GM23338 (cell line): ENCODE measurements around the gene HYAL1.

ENCODE experiments used
- EZH2 ChIP-seq: fragments of 200-600 bp; sonication (generic); IDR thresholded peaks from one replicate; pipeline ENCODE4 v1.8.0; 2017; ENCODE audit warnings: antibody characterized with exemption, mild to moderate bottlenecking, low read depth; ENCODE audit not compliant: unreplicated experiment
- EZH2phosphoT487 ChIP-seq: fragments of 200-600 bp; sonication (generic); IDR thresholded peaks from one replicate; pipeline ENCODE4 v1.8.1; 2018; ENCODE audit warnings: antibody characterized with exemption; ENCODE audit not compliant: unreplicated experiment
- POLR2AphosphoS5 ChIP-seq: IDR thresholded peaks from 2 replicates; pipeline ENCODE4 v1.6.1; 2016; ENCODE audit warnings: antibody characterized with exemption, low read depth
- TF ChIP-seq, protein P1 (sequence below), 2 experiments: fragments of 200-600 bp in 1 of 2; sonication (generic) in 1 of 2; conservative IDR thresholded peaks; 2 replicates each; pipeline versions ENCODE4 v1.5.1 to v1.6.1; 2016 to 2017; ENCODE audit warnings: antibody characterized with exemption in 2 of 2, low read depth in 2 of 2, mild to moderate bottlenecking in 2 of 2, moderate library complexity in 1 of 2

DNA sequence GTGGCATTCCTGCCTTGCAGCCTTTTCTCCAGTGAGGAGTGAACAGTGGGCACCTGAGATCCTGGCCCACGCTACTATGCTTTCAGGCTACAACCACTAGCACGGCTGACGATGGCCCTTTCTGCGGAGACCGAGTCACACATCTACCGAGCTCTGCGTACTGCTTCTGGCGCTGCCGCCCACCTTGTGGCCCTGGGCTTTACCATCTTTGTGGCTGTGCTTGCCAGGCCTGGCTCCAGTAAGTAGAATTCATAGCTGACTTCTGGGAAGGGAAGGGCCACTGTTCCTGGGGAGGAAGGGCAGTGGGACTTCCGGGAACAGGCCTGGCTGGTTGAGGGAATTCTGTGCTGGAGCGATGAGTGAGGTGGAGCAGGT lies 47.9 kb upstream of the HYAL1 start:
- TF ChIP-seq, protein P1, sequence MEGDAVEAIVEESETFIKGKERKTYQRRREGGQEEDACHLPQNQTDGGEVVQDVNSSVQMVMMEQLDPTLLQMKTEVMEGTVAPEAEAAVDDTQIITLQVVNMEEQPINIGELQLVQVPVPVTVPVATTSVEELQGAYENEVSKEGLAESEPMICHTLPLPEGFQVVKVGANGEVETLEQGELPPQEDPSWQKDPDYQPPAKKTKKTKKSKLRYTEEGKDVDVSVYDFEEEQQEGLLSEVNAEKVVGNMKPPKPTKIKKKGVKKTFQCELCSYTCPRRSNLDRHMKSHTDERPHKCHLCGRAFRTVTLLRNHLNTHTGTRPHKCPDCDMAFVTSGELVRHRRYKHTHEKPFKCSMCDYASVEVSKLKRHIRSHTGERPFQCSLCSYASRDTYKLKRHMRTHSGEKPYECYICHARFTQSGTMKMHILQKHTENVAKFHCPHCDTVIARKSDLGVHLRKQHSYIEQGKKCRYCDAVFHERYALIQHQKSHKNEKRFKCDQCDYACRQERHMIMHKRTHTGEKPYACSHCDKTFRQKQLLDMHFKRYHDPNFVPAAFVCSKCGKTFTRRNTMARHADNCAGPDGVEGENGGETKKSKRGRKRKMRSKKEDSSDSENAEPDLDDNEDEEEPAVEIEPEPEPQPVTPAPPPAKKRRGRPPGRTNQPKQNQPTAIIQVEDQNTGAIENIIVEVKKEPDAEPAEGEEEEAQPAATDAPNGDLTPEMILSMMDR (conservative IDR thresholded peaks at IDR 0.05; ENCODE audit: low read depth in 2 of 2), result no peak
- TF ChIP-seq EZH2phosphoT487 (no peak), POLR2AphosphoS5 (no peak), EZH2 (no peak)
